ENCODE measurements around the gene PTPRD. TPM values are rescaled to one million over a fixed set of nuclear protein-coding genes. Genes with fewer than 3 reads are reported as not detected.
"Not testable (repeated sequence)": the region's sequence is repeated elsewhere in the genome, so short reads cannot be mapped to it uniquely, and the experiment has no call there.

Gene PTPRD
- total RNA-seq, 4 donors from 2014 or later: 85.8 to 169 (median 135) TPM

DNA sequence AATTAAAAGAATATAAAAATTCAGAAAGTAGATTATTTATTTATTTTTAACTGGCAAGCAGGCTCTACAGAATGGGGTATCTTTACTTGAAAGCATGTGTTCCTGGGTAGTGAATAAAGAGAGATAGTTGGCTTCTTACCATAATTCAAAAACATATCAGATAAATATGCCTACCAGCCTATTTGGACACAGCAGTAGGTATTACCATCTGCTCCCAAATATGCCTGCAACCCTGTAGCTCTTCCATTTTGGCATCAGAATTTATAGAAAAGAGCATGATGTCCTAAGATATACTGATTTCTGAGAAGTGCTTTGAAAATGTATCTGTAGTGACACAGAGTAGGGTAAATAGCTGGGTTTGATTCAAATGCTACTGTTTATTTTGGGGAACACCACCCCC lies 1512.7 kb downstream of the PTPRD start:
- no peaks in the 10 kb centered on the region for H3K4me1 ChIP-seq
- H3K9me3 ChIP-seq: no peaks in the 10 kb centered on the region
- no peak overlapping the region for H3K27ac ChIP-seq
- no peak overlapping the region for H3K4me3 ChIP-seq
- H3K36me3 ChIP-seq: no peaks in the 10 kb centered on the region
- TF ChIP-seq CTCF (IDR thresholded peaks at IDR 0.05) (no peak), POLR2A (IDR thresholded peaks at IDR 0.05) (no peak)
- no peak for DNase-seq
- H3K27me3 ChIP-seq: no peaks in the 10 kb centered on the region

DNA sequence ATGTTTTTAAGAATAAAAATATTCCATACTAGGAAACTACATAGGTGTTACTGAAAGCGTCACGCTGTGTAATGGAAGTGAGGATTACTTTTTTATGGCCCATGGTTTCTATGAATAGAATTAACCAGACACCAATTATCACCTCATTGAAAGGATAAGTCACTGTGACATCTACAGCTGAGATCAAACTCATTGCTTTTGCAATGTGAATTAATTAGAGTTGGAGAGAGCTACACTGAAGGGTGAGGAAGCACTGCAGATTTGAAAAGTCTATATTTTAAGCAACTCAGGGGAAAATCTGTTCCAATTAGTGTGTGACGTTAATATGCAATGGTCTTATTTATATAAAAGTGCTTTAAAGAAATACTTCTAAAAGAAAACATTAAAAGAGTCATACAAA lies 1513.2 kb downstream of the PTPRD start:
- TF ChIP-seq POLR2A (IDR thresholded peaks at IDR 0.05): no peak
- no peak for TF ChIP-seq CTCF (IDR thresholded peaks at IDR 0.05)

GRCh38 chr9:9097254-9097653 lies 1515.5 kb downstream of the PTPRD start:
- H3K4me3 ChIP-seq, H3K27ac ChIP-seq, H3K9me3 ChIP-seq, H3K4me1 ChIP-seq, H3K36me3 ChIP-seq, DNase-seq, H3K27me3 ChIP-seq: not testable (repeated sequence)

More for the DNA sequence above, 1513.2 kb downstream of the PTPRD start:
- Histone ChIP-seq H3K27ac (no peak overlapping the region), H3K9me3 (no peaks in the 10 kb centered on the region), H3K27me3 (no peaks in the 10 kb centered on the region), H3K4me3 (no peak overlapping the region), H3K36me3 (no peaks in the 10 kb centered on the region), H3K4me1 (no peaks in the 10 kb centered on the region)
- DNase-seq: no peak

GRCh38 chr9:9091387-9091786 lies 1521.4 kb downstream of the PTPRD start:
- H3K9me3 ChIP-seq: no peaks in the 10 kb centered on the region
- no peaks in the 10 kb centered on the region for H3K27me3 ChIP-seq
- H3K4me3 ChIP-seq: no peak overlapping the region
- no peaks in the 10 kb centered on the region for H3K4me1 ChIP-seq
- TF ChIP-seq CTCF (IDR thresholded peaks at IDR 0.05) (no peak), POLR2A (IDR thresholded peaks at IDR 0.05) (no peak)
- H3K36me3 ChIP-seq: no peaks in the 10 kb centered on the region
- DNase-seq: no peak
- no peak overlapping the region for H3K27ac ChIP-seq

DNA sequence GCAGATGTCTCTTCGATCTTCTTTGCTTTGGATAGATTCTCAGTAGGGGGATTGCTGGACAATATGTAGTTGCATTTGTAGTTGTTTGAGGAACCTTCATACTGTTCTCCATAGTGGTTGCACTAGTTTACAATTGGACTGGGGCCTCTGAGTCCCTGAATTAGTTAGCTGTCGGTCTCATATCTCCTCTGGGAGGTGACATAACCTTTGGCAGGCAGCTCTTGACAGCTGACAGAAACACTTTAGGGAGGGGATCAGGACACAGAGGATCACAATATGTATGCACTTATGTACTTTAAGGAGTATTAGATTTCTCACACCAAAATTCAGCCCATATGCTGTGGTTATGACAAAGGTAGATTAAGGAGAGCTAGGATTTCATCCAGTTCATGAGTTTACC lies 1533.3 kb downstream of the PTPRD start:
- Histone ChIP-seq H3K36me3 (no peaks in the 10 kb centered on the region), H3K4me1 (no peaks in the 10 kb centered on the region), H3K9me3 (no peaks in the 10 kb centered on the region), H3K4me3 (no peak overlapping the region), H3K27ac (no peak overlapping the region), H3K27me3 (no peaks in the 10 kb centered on the region)
- DNase-seq: no peak
- TF ChIP-seq POLR2A (IDR thresholded peaks at IDR 0.05) (no peak), CTCF (IDR thresholded peaks at IDR 0.05) (no peak)

- Histone ChIP-seq H3K27me3 (no peaks in the 10 kb centered on the region), H3K9me3 (no peaks in the 10 kb centered on the region), H3K4me1 (no peaks in the 10 kb centered on the region), H3K36me3 (no peaks in the 10 kb centered on the region), H3K27ac (no peak overlapping the region), H3K4me3 (no peak overlapping the region)
- TF ChIP-seq CTCF (IDR thresholded peaks at IDR 0.05) (no peak), POLR2A (IDR thresholded peaks at IDR 0.05) (no peak)
- no peak for DNase-seq
Measured at GRCh38 chr9:9078301-9078700, 1534.5 kb downstream of the PTPRD start.

Measured in Peyer's patch (tissue), 4 donors.